Activated CD4-positive, alpha-beta T cell treated with anti-CD3 and anti-CD28 coated beads for 36 hours (primary cell): ENCODE results near the gene NAGLU. TPM values are rescaled to one million over a fixed set of nuclear protein-coding genes. Genes with fewer than 3 reads are reported as not detected.

Source experiments
- ATAC-seq: fragments of 200-7000 bp; cut with Tn5 transposase; one replicate; pipeline ENCODE4 v1.10.0; 2021; ENCODE audit warnings: mild to moderate bottlenecking, moderate library complexity
- CTCF ChIA-PET: fragments of 350-600 bp; sonication (Branson Sonifier 250); formaldehyde crosslinking; loops from one replicate; lab custom pipeline; 2021; ENCODE audit warnings: antibody characterized with exemption; lab: Charles Lee
- POLR2A ChIA-PET: fragments of 350-600 bp; sonication (Branson Sonifier 250); formaldehyde crosslinking; loops from one replicate; lab custom pipeline; 2021; ENCODE audit warnings: antibody characterized with exemption, inconsistent platforms; lab: Charles Lee
- DNase-seq: peaks from one replicate; pipeline ENCODE4 v3.0.0-alpha.2; 2020
- H3K27ac Mint-ChIP-seq: one replicate; pipeline ENCODE4 v1.8.0; 2021; ENCODE audit warnings: mixed read lengths
- H3K27me3 Mint-ChIP-seq: one replicate; pipeline ENCODE4 v1.8.0; 2021; ENCODE audit warnings: mixed read lengths
- H3K36me3 Mint-ChIP-seq: one replicate; pipeline ENCODE4 v1.8.0; 2021; ENCODE audit warnings: low read depth, mixed read lengths
- H3K4me1 Mint-ChIP-seq: one replicate; pipeline ENCODE4 v1.8.0; 2021; ENCODE audit warnings: mixed read lengths
- H3K4me3 Mint-ChIP-seq: one replicate; pipeline ENCODE4 v1.8.0; 2021; ENCODE audit warnings: mild to moderate bottlenecking, moderate library complexity, mixed read lengths
- H3K9me3 Mint-ChIP-seq: one replicate; pipeline ENCODE4 v1.8.0; 2021; ENCODE audit warnings: low read depth, mixed read lengths
- intact Hi-C, 2 experiments: fragments of 100-400 bp; cut with DNase I in 1 of 2; cut with micrococcal nuclease in 1 of 2; formaldehyde crosslinking; loops; one replicate each; pipeline versions ENCODE4 v1.14.2 to v1.15.1; 2022 to 2024; cut with DNase I, micrococcal nuclease
- total RNA-seq, 2 experiments: library from RNA; stranded (reverse); gene quantifications; one replicate each; pipeline ENCODE4 v1.2.3, GENCODE V29; 2021

The NAGLU gene
- total RNA-seq, 2 experiments from 2014 or later, result 9.7 to 12.5 TPM

GRCh38 chr17:42573095-42573494, 37.1 kb downstream of the NAGLU start:
- no peaks in the 10 kb centered on the region for H3K9me3 Mint-ChIP-seq
- peak overlapping the region; percentile 56 for H3K27ac Mint-ChIP-seq
- CTCF ChIA-PET, result interaction anchor here (0.6 to 1.0 kb wide), 2 partner anchors 141 to 459 kb away, joined by 3 read pairs; no protein-coding TSS in a partner anchor
- POLR2A ChIA-PET, result interaction anchor here (0.8 kb wide), 1 partner anchor 259 kb away, joined by 4 read pairs; no protein-coding TSS in a partner anchor
- no peaks in the 10 kb centered on the region for H3K27me3 Mint-ChIP-seq
- ATAC-seq (no peak), DNase-seq (no peak)
- peaks cover 30% of the 10 kb centered on the region for H3K4me1 Mint-ChIP-seq
- H3K4me3 Mint-ChIP-seq, result no peak overlapping the region
- intact Hi-C loops, result no loop called here
- peaks cover 82% of the 10 kb centered on the region for H3K36me3 Mint-ChIP-seq

GRCh38 chr17:42574463-42574862, 38.4 kb downstream of the NAGLU start:
- intact Hi-C loops, result no loop called here
- H3K27ac Mint-ChIP-seq, result no peak overlapping the region
- POLR2A ChIA-PET, result no interaction called here
- H3K4me3 Mint-ChIP-seq, result no peak overlapping the region
- DNase-seq, result no peak
- CTCF ChIA-PET, result interaction anchor here (1.5 kb wide), 1 partner anchor 34 kb away, joined by 3 read pairs; the partner anchor contains the start of genes RETREG3 and TUBG1
- H3K4me1 Mint-ChIP-seq, result peaks cover 31% of the 10 kb centered on the region
- ATAC-seq, result no peak
- H3K27me3 Mint-ChIP-seq, result no peaks in the 10 kb centered on the region
- H3K36me3 Mint-ChIP-seq, result peaks cover 75% of the 10 kb centered on the region
- no peaks in the 10 kb centered on the region for H3K9me3 Mint-ChIP-seq

DNA sequence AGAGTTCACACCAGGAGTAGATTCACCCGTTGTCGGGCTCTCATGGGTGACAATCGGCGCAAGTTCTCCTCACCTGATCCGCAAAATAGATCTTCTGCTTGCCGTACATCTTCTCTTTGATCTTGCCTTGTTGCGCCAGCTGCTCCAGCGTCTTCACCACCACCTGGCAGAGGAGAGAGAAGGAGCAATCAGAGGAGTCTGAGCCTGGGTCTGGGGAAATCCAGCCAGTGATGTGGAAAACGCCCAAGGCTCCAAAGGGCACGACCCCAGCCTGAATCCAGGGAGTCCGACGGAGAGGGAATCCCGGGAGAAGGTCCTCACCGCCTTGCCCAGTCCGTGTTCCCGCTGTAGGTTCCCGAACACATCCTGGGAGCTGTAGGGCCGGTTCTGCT, 41.1 kb downstream of the NAGLU start:
- Mint-ChIP-seq H3K4me3 (peak overlapping the region; percentile 88), H3K36me3 (peaks cover 62% of the 10 kb centered on the region), H3K9me3 (no peaks in the 10 kb centered on the region), H3K27me3 (no peaks in the 10 kb centered on the region), H3K4me1 (peaks cover 28% of the 10 kb centered on the region), H3K27ac (peak overlapping the region; percentile 98)
- ChIA-PET POLR2A (interaction anchor here (0.6 to 2.5 kb wide), 3 partner anchors 10 to 96 kb away, joined by 3 to 8 read pairs (median 8); partner anchors contain the start of genes MLX, RETREG3 and TUBG1), CTCF (interaction anchor here (0.6 to 4.7 kb wide), 19 partner anchors 9 to 421 kb away, joined by 3 to 80 read pairs (median 7); partner anchors contain the start of genes MLX, RAMP2, RETREG3 and RPL27)
- peak; percentile 40 for DNase-seq
- intact Hi-C loops, result loop anchor here (1.0 to 5.0 kb wide), 10 partner anchors 10 to 421 kb away; partner anchors contain the start of genes COASY (in 2 of the 2), MLX (in 2 of the 2), RETREG3 (in 2 of the 2) and TUBG1 (in 2 of the 2)
- peak; percentile 12 for ATAC-seq

DNA sequence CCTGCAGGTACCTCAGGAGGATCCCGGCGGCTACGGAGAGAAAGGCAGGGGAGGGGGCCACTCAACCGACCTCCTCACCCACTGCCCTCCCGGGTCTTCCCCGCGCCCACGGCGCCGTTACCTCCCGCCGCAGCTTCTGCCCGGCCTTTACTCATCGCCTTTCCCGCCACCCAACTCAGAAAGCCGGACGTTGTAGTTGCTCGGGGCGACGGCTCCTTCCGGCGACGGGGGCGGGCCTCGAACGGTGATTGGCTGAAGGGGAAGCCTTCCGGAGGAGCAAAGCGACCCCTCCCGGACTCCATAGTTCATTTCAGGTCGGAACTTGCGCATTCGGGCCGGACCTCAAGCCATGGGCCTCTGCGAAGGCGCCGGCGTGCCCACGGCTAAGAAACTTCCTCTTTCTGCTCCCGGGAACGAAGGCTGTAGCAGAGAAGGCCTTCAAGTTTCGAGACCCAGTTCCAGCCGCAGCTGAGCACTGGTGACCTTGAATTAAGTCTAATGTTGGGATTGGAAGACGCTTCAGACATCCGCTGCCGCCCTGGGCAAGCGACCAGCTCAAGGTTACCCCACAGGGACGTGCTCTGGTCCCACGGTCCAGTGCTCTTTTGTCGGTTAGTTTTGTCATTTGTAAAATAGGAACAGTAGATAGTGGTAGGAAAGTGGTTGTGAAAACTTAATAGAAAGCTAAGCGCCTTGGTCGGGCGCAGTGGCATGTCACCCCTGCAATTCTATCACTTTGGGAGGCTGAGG, 41.7 kb downstream of the NAGLU start, which contains the start of gene PSMC3IP:
PSMC3IP (minus strand) TSS at position 198 of the 750 bp plus-strand sequence; CDS start at position 155, 43 bp downstream.
- ATAC-seq, result peak; percentile 92
- intact Hi-C loops, result loop anchor here (1.0 to 5.0 kb wide), 17 partner anchors 10 to 421 kb away; partner anchors contain the start of genes BECN1 (in 2 of the 2), COASY (in 2 of the 2), EZH1 (in 2 of the 2) and MLX (in 2 of the 2)
- Mint-ChIP-seq H3K27ac (peak within 1 kb of the TSS; percentile 98), H3K4me1 (peaks cover 28% of the 10 kb centered on the region), H3K27me3 (no peaks in the 10 kb centered on the region), H3K36me3 (peaks cover 61% of the 10 kb centered on the region), H3K4me3 (peak within 1 kb of the TSS; percentile 88), H3K9me3 (no peaks in the 10 kb centered on the region)
- POLR2A ChIA-PET, result interaction anchor here (0.6 to 2.5 kb wide), 9 partner anchors 11 to 420 kb away, joined by 3 to 10 read pairs (median 4); partner anchors contain the start of genes BECN1, MLX, RETREG3 and RPL27
- CTCF ChIA-PET, result interaction anchor here (0.6 to 4.7 kb wide), 61 partner anchors 10 to 906 kb away, joined by 3 to 80 read pairs (median 4); partner anchors contain the start of genes BECN1, CAVIN1, DHX8 and GHDC
- DNase-seq, result peak; percentile 98

DNA sequence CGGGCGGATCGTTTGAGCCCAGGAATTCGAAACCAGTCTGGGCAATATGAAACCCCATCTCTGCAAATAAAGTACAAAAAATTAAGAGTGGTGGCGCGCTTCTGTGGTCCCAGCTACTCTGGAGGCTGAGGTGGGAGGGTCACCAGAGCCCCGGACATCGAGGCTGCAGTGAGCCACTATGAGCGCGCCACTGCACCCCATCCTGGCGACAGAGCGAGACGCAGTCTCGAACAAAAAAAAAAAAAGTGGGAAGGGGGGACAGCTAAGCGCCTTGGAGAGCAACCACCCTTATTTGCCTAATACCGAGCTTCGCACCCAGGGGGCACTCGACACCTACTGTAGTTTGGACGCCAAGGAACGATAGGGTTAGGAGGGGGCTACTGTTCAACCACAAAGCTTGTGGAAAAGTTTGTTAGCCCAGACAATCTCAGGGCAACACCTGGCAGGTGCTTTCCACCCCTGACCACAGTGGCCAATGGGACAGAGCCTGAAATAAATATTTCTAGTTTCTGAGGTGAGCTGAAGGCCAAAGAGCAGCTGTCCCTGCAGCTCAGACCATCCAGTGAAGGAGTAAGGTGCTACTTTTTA, 42.3 kb downstream of the NAGLU start:
- Mint-ChIP-seq H3K27me3 (no peaks in the 10 kb centered on the region), H3K9me3 (no peaks in the 10 kb centered on the region), H3K36me3 (peaks cover 57% of the 10 kb centered on the region), H3K27ac (peak overlapping the region; percentile 98), H3K4me3 (peak overlapping the region; percentile 88), H3K4me1 (peaks cover 27% of the 10 kb centered on the region)
- peak; percentile 87 for DNase-seq
- intact Hi-C loops, result loop anchor here (1.0 to 5.0 kb wide), 8 partner anchors 100 to 351 kb away; partner anchors contain the start of genes BECN1 (in 2 of the 2), EZH1 (in 2 of the 2) and VPS25 (in 1 of the 2)
- peak; percentile 63 for ATAC-seq
- POLR2A ChIA-PET, result interaction anchor here (0.6 to 2.5 kb wide), 12 partner anchors 10 to 605 kb away, joined by 3 to 10 read pairs (median 4); partner anchors contain the start of genes BECN1, MLX, RETREG3 and RPL27
- CTCF ChIA-PET, result interaction anchor here (0.5 to 4.7 kb wide), 63 partner anchors 10 to 905 kb away, joined by 3 to 80 read pairs (median 4); partner anchors contain the start of genes BECN1, CAVIN1, DHX8 and DNAJC7

DNA sequence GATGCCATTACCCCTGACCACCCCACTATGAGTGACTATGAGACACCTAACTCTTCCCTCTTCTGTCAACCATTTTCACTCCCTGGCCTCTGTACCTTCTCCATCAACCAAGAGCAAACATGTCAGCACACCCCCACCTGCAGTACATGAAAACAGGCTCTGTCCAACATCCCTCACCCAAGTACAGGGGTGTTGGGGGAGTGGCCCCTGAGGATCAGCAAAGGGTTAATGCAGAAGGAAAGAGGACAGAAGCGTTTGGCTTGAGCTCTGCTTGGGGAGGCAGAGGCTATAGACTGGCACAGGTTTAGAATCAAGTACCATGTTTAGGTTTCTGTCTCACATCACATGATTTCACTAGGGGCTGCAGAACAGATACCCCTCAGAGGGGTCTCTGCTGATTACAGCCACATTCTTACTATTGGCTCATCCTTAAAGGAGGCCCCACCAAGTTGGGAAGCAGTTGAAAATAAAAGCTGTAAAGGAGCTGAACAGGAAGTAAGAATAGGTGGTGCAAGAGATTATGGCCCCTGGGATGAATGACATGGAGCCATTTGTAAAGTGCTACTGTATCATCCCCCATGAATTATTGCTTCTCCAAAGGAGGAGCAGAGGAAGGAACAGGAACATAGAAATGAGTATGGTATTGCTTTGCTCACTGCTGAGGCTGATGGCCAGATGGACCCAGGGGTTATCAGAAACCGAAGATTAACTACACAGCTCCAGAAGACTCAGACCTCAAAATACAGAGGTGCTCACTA, 43.9 kb downstream of the NAGLU start:
- H3K4me1 Mint-ChIP-seq, result peaks cover 26% of the 10 kb centered on the region

DNA sequence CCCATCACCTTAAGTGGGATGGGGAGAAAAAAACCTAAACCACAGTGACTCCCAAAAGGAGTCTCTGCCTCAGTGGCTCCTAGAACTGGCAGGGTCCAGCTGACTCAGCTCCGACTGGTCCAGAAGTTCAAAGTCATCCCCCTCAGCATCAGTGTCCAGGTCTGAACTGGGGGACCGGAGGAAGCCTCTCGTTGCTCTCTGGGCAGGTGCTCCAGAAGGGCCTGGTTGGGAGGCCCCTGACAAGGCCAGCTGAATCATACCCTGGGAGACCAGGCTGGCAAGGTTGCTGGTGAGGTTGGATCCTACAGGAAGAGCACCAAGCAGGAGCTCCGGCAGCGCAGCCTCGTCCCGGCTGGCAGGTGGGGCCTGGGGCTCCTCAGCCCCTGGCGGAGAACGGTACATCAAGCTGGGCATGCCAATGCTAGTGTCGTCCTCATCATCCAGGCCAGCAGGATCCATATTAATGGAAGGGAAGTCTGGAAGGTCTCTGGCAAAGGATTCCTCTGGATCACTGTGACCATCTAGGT, 45.8 kb downstream of the NAGLU start:
- no peaks in the 10 kb centered on the region for H3K9me3 Mint-ChIP-seq
- H3K4me1 Mint-ChIP-seq, result peaks cover 13% of the 10 kb centered on the region
- ATAC-seq, result no peak
- no peak overlapping the region for H3K4me3 Mint-ChIP-seq
- no peak for DNase-seq
- intact Hi-C loops, result no loop called here
- CTCF ChIA-PET, result no interaction called here
- peaks cover 42% of the 10 kb centered on the region for H3K36me3 Mint-ChIP-seq
- POLR2A ChIA-PET, result no interaction called here
- no peaks in the 10 kb centered on the region for H3K27me3 Mint-ChIP-seq
- no peak overlapping the region for H3K27ac Mint-ChIP-seq

More for the DNA sequence above, 43.9 kb downstream of the NAGLU start:
- DNase-seq (no peak), ATAC-seq (no peak)
- peak overlapping the region; percentile 53 for H3K27ac Mint-ChIP-seq
- H3K4me3 Mint-ChIP-seq, result peak overlapping the region; percentile 6
- CTCF ChIA-PET, result interaction anchor here (0.5 to 4.7 kb wide), 11 partner anchors 17 to 613 kb away, joined by 3 to 80 read pairs (median 3); partner anchors contain the start of genes CNP, RETREG3 and TUBG1
- no peaks in the 10 kb centered on the region for H3K27me3 Mint-ChIP-seq
- H3K36me3 Mint-ChIP-seq, result peaks cover 48% of the 10 kb centered on the region
- POLR2A ChIA-PET, result no interaction called here
- no peaks in the 10 kb centered on the region for H3K9me3 Mint-ChIP-seq
- intact Hi-C loops, result loop anchor here in 1 of 2 experiments (2.0 to 5.0 kb wide), 2 partner anchors 99 to 242 kb away; partner anchors contain the start of gene BECN1

GRCh38 chr17:42584880-42585279, 48.8 kb downstream of the NAGLU start:
- intact Hi-C loops, result no loop called here
- POLR2A ChIA-PET, result no interaction called here
- H3K27ac Mint-ChIP-seq, result no peak overlapping the region
- H3K36me3 Mint-ChIP-seq, result peaks cover 44% of the 10 kb centered on the region
- no peaks in the 10 kb centered on the region for H3K27me3 Mint-ChIP-seq
- H3K4me3 Mint-ChIP-seq, result no peak overlapping the region
- no peak for ATAC-seq
- no peaks in the 10 kb centered on the region for H3K9me3 Mint-ChIP-seq
- CTCF ChIA-PET, result interaction anchor here (1.0 kb wide), 1 partner anchor 162 kb away, joined by 3 read pairs; no protein-coding TSS in a partner anchor
- peaks cover 2% of the 10 kb centered on the region for H3K4me1 Mint-ChIP-seq
- no peak for DNase-seq

GRCh38 chr17:42585353-42585752, 49.3 kb downstream of the NAGLU start:
- DNase-seq, result no peak
- CTCF ChIA-PET, result interaction anchor here (1.0 kb wide), 1 partner anchor 162 kb away, joined by 3 read pairs; no protein-coding TSS in a partner anchor
- POLR2A ChIA-PET, result no interaction called here
- ATAC-seq, result no peak
- H3K27me3 Mint-ChIP-seq, result no peaks in the 10 kb centered on the region
- no peak overlapping the region for H3K27ac Mint-ChIP-seq
- H3K4me3 Mint-ChIP-seq, result no peak overlapping the region
- H3K9me3 Mint-ChIP-seq, result no peaks in the 10 kb centered on the region
- intact Hi-C loops, result no loop called here
- peaks cover 46% of the 10 kb centered on the region for H3K36me3 Mint-ChIP-seq
- H3K4me1 Mint-ChIP-seq, result peaks cover 2% of the 10 kb centered on the region
